Daoy (cell line): ENCODE measurements around the gene GIMAP8. TPM values are rescaled to one million over a fixed set of nuclear protein-coding genes. Genes with fewer than 3 reads are reported as not detected.
"Not testable (repeated sequence)": the region's sequence is repeated elsewhere in the genome, so short reads cannot be mapped to it uniquely, and the experiment has no call there.

ENCODE experiments used
- DNase-seq: peaks from one replicate; pipeline ENCODE4 v3.0.0-alpha.2; 2015; ENCODE audit warnings: low read depth
- total RNA-seq: library from RNA; depleted of rRNA; stranded (reverse); fragments of >200 nt; shearing (Covaris generic); gene quantifications from 2 replicates; pipeline ENCODE4 v1.2.3, GENCODE V29; 2014

The GIMAP8 gene
- total RNA-seq, 1 experiment from 2014 or later = not detected

- no peak for DNase-seq
Observed at GRCh38 chr7:150464962-150465361, 14.5 kb downstream of the GIMAP8 start.

GRCh38 chr7:150465414-150465813 is 15.0 kb downstream of the GIMAP8 start:
- DNase-seq = no peak

GRCh38 chr7:150466477-150466876 is 16.0 kb downstream of the GIMAP8 start:
- no peak for DNase-seq

- DNase-seq = no peak
Observed at GRCh38 chr7:150468241-150468640, 17.8 kb downstream of the GIMAP8 start.

GRCh38 chr7:150471886-150472285 is 21.5 kb downstream of the GIMAP8 start:
- no peak for DNase-seq

- DNase-seq = no peak
Observed at GRCh38 chr7:150473902-150474301, 23.5 kb downstream of the GIMAP8 start.

- DNase-seq = no peak
Observed at GRCh38 chr7:150476285-150476684, 25.9 kb downstream of the GIMAP8 start.

GRCh38 chr7:150476819-150477631 is 26.6 kb downstream of the GIMAP8 start:
- no peak for DNase-seq

- no peak for DNase-seq
Observed at GRCh38 chr7:150479023-150479716, 28.7 kb downstream of the GIMAP8 start.

- no peak for DNase-seq
Observed at GRCh38 chr7:150481186-150481920, 30.9 kb downstream of the GIMAP8 start.

- no peak for DNase-seq
Observed at GRCh38 chr7:150481922-150482321, 31.5 kb downstream of the GIMAP8 start.

- DNase-seq = not testable (repeated sequence)
Observed at GRCh38 chr7:150483514-150483913, 33.1 kb downstream of the GIMAP8 start.

- not testable (repeated sequence) for DNase-seq
Observed at GRCh38 chr7:150484071-150484470, 33.6 kb downstream of the GIMAP8 start.

GRCh38 chr7:150487625-150488024 is 37.2 kb downstream of the GIMAP8 start:
- DNase-seq = no peak

- no peak for DNase-seq
Observed at GRCh38 chr7:150489782-150490181, 39.4 kb downstream of the GIMAP8 start.

GRCh38 chr7:150493442-150493841 is 43.0 kb downstream of the GIMAP8 start:
- not testable (repeated sequence) for DNase-seq

GRCh38 chr7:150502519-150502918 is 52.1 kb downstream of the GIMAP8 start:
- no peak for DNase-seq

GRCh38 chr7:150503155-150503554 is 52.7 kb downstream of the GIMAP8 start:
- no peak for DNase-seq

- DNase-seq = no peak
Observed at GRCh38 chr7:150503581-150503980, 53.2 kb downstream of the GIMAP8 start.

- DNase-seq = no peak
Observed at GRCh38 chr7:150507947-150508602, 57.6 kb downstream of the GIMAP8 start.

- DNase-seq = no peak
Observed at GRCh38 chr7:150511048-150511447, 60.6 kb downstream of the GIMAP8 start.

- DNase-seq = no peak
Observed at GRCh38 chr7:150513758-150514157, 63.3 kb downstream of the GIMAP8 start.
